DOHH2 (cell line): ENCODE results near the gene ZSCAN16.
"Not testable (repeated sequence)": the region's sequence is repeated elsewhere in the genome, so short reads cannot be mapped to it uniquely, and the experiment has no call there.

Experiments used
- EZH2phosphoT487 ChIP-seq: fragments of 200-600 bp; sonication (generic); IDR thresholded peaks from 2 replicates; pipeline ENCODE4 v1.6.1; 2017; ENCODE audit warnings: borderline replicate concordance, mild to moderate bottlenecking, antibody characterized with exemption, low read length, moderate library complexity, mixed read lengths
- TF ChIP-seq, protein P1 (sequence below): fragments of 200-600 bp; sonication (generic); IDR thresholded peaks from one replicate; pipeline ENCODE4 v1.5.1; 2014; ENCODE audit warnings: antibody characterized with exemption, mild to moderate bottlenecking, low read depth, low read length; ENCODE audit not compliant: poor library complexity, severe bottlenecking

DNA sequence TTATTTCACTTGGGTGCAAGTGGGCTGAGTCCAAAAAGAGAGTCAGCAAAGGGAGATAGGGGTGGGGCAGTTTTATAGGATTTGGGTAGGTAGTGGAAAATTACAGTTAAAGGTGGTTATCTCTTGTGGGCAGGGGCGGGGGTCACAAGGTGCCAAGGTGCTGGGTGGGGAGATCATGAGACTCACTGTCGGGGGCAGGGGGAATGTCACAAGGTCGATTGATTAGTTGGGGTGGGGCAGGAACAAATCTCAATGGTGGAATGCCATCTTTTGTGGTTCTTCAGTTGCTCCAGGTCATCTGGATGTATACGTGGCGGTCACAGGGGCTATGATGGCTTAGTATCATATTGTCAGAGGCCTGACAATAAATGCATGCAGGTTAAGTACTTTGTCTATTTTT lies 2.1 kb upstream of the ZSCAN16 start:
- TF ChIP-seq, protein P1, sequence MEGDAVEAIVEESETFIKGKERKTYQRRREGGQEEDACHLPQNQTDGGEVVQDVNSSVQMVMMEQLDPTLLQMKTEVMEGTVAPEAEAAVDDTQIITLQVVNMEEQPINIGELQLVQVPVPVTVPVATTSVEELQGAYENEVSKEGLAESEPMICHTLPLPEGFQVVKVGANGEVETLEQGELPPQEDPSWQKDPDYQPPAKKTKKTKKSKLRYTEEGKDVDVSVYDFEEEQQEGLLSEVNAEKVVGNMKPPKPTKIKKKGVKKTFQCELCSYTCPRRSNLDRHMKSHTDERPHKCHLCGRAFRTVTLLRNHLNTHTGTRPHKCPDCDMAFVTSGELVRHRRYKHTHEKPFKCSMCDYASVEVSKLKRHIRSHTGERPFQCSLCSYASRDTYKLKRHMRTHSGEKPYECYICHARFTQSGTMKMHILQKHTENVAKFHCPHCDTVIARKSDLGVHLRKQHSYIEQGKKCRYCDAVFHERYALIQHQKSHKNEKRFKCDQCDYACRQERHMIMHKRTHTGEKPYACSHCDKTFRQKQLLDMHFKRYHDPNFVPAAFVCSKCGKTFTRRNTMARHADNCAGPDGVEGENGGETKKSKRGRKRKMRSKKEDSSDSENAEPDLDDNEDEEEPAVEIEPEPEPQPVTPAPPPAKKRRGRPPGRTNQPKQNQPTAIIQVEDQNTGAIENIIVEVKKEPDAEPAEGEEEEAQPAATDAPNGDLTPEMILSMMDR: not testable (repeated sequence)
- not testable (repeated sequence) for TF ChIP-seq EZH2phosphoT487
